Ascending aorta (tissue), 2 donors: Measurements from ENCODE around the gene CFAP298. TPM values are rescaled to one million over a fixed set of nuclear protein-coding genes. Genes with fewer than 3 reads are reported as not detected.
"Not testable (repeated sequence)": the region's sequence is repeated elsewhere in the genome, so short reads cannot be mapped to it uniquely, and the experiment has no call there.

ENCODE experiments used
- DNase-seq, 2 donors: peaks; one replicate each; pipeline ENCODE4 v3.0.0-alpha.2; 2019; ENCODE audit warnings: low spot score in 2 of 2
- H3K27ac ChIP-seq, 2 donors: fragments of 200-600 bp; sonication (generic); one replicate each; pipeline ENCODE4 v1.5.1; 2016 to 2017; ENCODE audit warnings: mild to moderate bottlenecking in 1 of 2
- H3K27me3 ChIP-seq: fragments of 200-600 bp; sonication (generic); one replicate; pipeline ENCODE4 v1.5.1; 2017
- H3K36me3 ChIP-seq, 2 donors: fragments of 200-600 bp; sonication (generic); one replicate each; pipeline ENCODE4 v1.5.1; 2016
- H3K4me1 ChIP-seq, 2 donors: fragments of 200-600 bp; sonication (generic); one replicate each; pipeline ENCODE4 v1.5.1; 2016 to 2017; ENCODE audit warnings: mild to moderate bottlenecking in 1 of 2
- H3K4me3 ChIP-seq, 2 donors: fragments of 200-600 bp; sonication (generic); one replicate each; pipeline ENCODE4 v1.5.1; 2016 to 2017; ENCODE audit warnings: mild to moderate bottlenecking in 1 of 2
- H3K9me3 ChIP-seq, 2 donors: fragments of 200-600 bp; sonication (generic); one replicate each; pipeline ENCODE4 v1.5.1; 2016
- intact Hi-C: fragments of 100-400 bp; cut with DNase I; formaldehyde crosslinking; loops from one replicate; pipeline ENCODE4 v1.15.1; 2023
- total RNA-seq: library from RNA; depleted of rRNA; stranded (reverse); fragments of >200 nt; gene quantifications from one replicate; pipeline ENCODE4 v1.1.0, GENCODE V29; 2016
- TF ChIP-seq, protein P1 (sequence below), 3 experiments: fragments of 200-600 bp in 2 of 3; fragments of 450-650 bp in 1 of 3; sonication (generic) in 2 of 3; IDR thresholded peaks; one replicate each; pipeline ENCODE4 v1.5.1; 2016 to 2019; ENCODE audit warnings: antibody characterized with exemption in 3 of 3, mild to moderate bottlenecking in 1 of 3, moderate library complexity in 1 of 3

Gene CFAP298
- total RNA-seq, 1 donor from 2014 or later, result 18.3 TPM

DNA sequence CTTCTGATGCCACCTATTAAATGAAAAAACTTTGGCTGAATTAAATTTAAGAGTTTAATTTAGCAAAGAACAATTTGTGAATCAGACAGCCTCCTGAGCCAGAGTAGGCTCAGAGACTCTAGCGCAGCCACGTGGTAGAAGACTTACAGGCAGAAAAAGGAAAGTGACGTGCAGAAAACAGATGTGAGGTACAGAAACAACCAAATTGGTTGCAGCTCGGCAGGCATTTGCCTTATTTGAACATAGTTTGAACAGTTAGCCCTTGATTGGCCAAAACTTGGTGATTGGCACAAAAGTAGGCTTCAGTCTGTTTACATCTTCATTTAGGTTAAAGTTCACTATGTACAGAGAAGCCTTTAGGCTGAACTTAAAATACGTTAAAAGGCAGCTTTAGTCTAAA is 49.8 kb downstream of the CFAP298 start:
- Histone ChIP-seq H3K36me3 (no peaks in the 10 kb centered on the region), H3K27ac (peak overlapping the region; percentile 64 to 70), H3K4me3 (no peak overlapping the region), H3K27me3 (no peaks in the 10 kb centered on the region), H3K9me3 (peaks cover 0 to 5% of the 10 kb centered on the region in 2 donors), H3K4me1 (peaks cover 9 to 14% of the 10 kb centered on the region in 2 donors)
- TF ChIP-seq, protein P1, sequence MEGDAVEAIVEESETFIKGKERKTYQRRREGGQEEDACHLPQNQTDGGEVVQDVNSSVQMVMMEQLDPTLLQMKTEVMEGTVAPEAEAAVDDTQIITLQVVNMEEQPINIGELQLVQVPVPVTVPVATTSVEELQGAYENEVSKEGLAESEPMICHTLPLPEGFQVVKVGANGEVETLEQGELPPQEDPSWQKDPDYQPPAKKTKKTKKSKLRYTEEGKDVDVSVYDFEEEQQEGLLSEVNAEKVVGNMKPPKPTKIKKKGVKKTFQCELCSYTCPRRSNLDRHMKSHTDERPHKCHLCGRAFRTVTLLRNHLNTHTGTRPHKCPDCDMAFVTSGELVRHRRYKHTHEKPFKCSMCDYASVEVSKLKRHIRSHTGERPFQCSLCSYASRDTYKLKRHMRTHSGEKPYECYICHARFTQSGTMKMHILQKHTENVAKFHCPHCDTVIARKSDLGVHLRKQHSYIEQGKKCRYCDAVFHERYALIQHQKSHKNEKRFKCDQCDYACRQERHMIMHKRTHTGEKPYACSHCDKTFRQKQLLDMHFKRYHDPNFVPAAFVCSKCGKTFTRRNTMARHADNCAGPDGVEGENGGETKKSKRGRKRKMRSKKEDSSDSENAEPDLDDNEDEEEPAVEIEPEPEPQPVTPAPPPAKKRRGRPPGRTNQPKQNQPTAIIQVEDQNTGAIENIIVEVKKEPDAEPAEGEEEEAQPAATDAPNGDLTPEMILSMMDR (IDR thresholded peaks at IDR 0.05), result peak in 2 of 3 experiments; percentile 49 to 56
- DNase-seq, result peak in 1 of 2 donors; percentile 78
- intact Hi-C loops, result loop anchor here (2.0 kb wide), 1 partner anchor 68 kb away; no protein-coding TSS in a partner anchor

DNA sequence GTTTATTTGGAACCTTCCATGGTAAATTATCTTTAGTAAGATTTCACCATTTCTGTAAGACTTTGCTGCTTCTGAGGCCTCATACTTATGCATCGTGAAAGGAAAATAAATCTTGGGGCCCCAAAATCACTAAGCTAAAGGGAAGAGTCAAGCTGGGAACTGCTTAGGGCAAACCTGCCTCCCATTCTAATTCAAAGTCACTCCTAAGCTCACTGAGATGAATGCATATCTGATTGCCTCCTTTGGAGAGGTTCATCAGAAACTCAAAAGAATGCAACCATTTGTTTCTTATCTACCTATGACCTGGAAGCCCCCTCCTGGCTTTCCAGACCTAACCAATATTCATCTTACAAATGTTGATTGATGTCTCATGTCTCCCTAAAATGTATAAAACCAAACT is 50.7 kb downstream of the CFAP298 start:
- H3K36me3 ChIP-seq, DNase-seq, H3K4me3 ChIP-seq, H3K27me3 ChIP-seq, intact Hi-C loops, H3K9me3 ChIP-seq, H3K4me1 ChIP-seq: not testable (repeated sequence)
- H3K27ac ChIP-seq, result peak overlapping the region; percentile 37 to 70

DNA sequence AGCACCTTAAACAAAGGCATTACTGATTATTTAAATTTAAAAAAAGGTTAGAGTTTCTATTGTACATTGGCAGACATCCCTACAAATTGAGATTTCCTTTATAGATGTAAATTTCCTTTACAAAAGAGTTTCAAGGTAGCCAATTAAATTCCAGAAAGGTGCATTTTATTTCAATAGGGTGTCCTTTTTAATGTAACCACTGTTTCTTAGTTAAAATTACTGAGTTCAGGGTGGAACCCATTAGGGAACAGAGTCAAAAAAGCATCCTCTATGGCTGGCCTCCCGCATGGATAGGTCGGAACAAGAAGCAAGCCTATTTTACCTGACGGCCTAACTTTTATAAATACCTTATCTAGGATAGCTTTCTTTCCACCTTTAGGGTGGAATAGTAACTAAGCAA is 51.3 kb downstream of the CFAP298 start:
- intact Hi-C loops, result no loop called here
- DNase-seq, result no peak
- H3K4me1 ChIP-seq, result peaks cover 0 to 8% of the 10 kb centered on the region in 2 donors

DNA sequence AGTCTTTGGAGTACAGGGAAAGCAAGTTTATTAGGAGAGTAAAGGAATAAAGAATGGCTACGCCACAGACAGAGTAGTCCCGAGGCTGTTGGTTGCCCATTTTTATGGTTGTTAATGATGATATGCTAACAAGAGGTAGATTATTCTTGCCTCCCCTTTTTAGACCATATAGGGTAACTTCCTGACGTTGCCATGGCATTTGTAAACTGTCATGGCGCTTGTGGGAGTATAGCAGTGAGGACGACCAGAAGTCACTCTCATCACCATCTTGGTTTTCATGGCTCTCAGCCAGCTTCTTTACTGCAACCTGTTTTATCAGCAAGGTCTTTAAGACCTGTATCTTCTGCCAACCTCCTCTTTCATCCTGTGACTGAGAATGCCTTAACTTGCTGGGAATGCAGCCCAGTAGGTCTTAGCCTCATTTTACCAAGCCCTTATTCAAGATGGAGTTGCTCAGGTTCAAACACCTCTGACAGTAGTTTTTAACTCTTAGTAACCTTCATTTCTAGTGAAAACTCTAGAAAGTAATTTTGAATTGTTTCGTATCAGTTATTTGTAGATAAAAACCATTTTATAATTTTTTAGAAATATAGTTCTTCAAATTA is 53.1 kb downstream of the CFAP298 start:
- H3K4me1 ChIP-seq, result peaks cover 0 to 3% of the 10 kb centered on the region in 2 donors
- intact Hi-C loops, result no loop called here
- no peaks in the 10 kb centered on the region for H3K9me3 ChIP-seq
- H3K4me3 ChIP-seq, result no peak overlapping the region
- H3K36me3 ChIP-seq, result no peaks in the 10 kb centered on the region
- DNase-seq, result no peak
- H3K27ac ChIP-seq, result no peak overlapping the region
- no peaks in the 10 kb centered on the region for H3K27me3 ChIP-seq
- TF ChIP-seq, protein P1 (IDR thresholded peaks at IDR 0.05), result no peak

More for the DNA sequence above, 51.3 kb downstream of the CFAP298 start:
- Histone ChIP-seq H3K9me3 (no peaks in the 10 kb centered on the region), H3K27ac (no peak overlapping the region), H3K27me3 (no peaks in the 10 kb centered on the region), H3K4me3 (no peak overlapping the region), H3K36me3 (no peaks in the 10 kb centered on the region)
- TF ChIP-seq, protein P1 (IDR thresholded peaks at IDR 0.05), result no peak

DNA sequence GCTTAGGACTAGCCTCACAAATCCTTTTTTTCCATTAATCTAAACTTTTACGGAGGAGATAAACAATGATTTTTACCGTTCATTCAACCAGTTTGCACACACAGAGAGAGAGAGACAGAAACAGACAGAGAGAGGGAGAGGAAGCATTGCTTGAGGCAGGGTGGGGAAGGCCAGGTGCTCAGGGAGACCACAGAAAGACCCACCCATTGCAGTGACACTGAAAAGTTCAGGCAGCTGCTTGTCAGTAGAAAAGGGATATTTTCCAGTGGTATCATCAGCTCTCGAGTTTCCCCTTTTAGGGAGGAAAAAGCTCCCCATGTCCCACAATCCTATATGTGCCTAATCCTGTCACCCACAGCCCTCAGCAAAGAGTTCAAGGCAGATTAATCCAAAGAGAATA is 54.1 kb downstream of the CFAP298 start:
- Histone ChIP-seq H3K27ac (no peak overlapping the region), H3K27me3 (no peaks in the 10 kb centered on the region), H3K9me3 (no peaks in the 10 kb centered on the region), H3K4me3 (no peak overlapping the region), H3K4me1 (peaks cover 0 to 3% of the 10 kb centered on the region in 2 donors), H3K36me3 (no peaks in the 10 kb centered on the region)
- intact Hi-C loops, result no loop called here
- TF ChIP-seq, protein P1 (IDR thresholded peaks at IDR 0.05), result no peak
- no peak for DNase-seq

DNA sequence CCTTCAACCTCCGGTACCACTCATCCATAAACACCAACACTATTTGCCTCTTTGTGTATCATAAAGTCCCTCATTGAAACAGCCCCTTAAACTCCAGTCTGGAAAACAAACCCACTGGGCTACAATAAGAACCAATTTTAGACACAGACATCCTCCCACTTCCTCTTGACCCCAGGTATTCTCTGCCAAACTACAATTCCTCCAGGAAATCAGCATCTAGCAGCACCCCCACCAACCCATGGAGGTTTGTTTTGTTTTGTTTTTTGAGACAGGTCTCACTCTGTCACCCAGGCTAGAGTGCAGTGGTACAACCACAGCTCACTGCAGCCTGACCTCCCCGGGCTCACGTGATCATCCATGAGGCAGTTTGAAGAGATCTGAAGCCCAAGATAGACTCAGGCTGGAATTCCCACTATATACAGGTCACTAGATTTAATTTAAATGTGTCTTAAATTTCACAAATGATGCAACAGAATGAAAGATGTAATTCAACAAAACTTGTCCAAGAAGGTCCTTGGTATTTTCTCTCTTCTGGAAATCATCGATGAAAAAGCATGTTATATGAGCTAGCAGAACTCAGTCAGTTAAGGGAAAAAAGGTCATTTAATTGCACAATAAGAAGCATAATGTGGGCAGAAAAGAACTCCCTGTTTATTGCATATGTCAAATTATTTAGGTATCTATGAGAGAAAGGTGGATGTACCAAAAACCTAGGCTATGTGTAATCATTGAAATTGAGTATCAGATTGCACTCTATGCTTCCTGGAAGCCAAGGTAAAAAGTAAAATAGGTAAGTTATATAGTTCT is 57.1 kb downstream of the CFAP298 start:
- H3K27me3 ChIP-seq, result no peaks in the 10 kb centered on the region
- no peak for DNase-seq
- no peak overlapping the region for H3K27ac ChIP-seq
- H3K4me3 ChIP-seq, result no peak overlapping the region
- TF ChIP-seq, protein P1 (IDR thresholded peaks at IDR 0.05), result no peak
- H3K9me3 ChIP-seq, result no peaks in the 10 kb centered on the region
- H3K36me3 ChIP-seq, result no peaks in the 10 kb centered on the region
- H3K4me1 ChIP-seq, result no peaks in the 10 kb centered on the region
- intact Hi-C loops, result no loop called here
